Loucy (cell line): ENCODE data around the gene IQCE.

Source experiments
- H2AFZ ChIP-seq: fragments of 200-600 bp; sonication (generic); 2 replicates; pipeline ENCODE4 v1.6.0; 2016; ENCODE audit warnings: antibody characterized with exemption, mild to moderate bottlenecking, low read length, moderate library complexity
- H3F3A ChIP-seq: fragments of 200-600 bp; 2 replicates; pipeline ENCODE4 v1.6.0; 2016; ENCODE audit warnings: antibody characterized with exemption, low read depth, mild to moderate bottlenecking
- H3K27me3 ChIP-seq: fragments of 200-600 bp; sonication (generic); 2 replicates; pipeline ENCODE4 v1.6.1; 2014; ENCODE audit warnings: low read length, mild to moderate bottlenecking; ENCODE audit not compliant: insufficient read depth, poor library complexity, severe bottlenecking
- H3K36me3 ChIP-seq: fragments of 200-600 bp; sonication (generic); 2 replicates; pipeline ENCODE4 v1.6.1; 2016; ENCODE audit warnings: low read length; ENCODE audit not compliant: insufficient read depth
- H3K4me1 ChIP-seq: fragments of 200-600 bp; sonication (generic); 2 replicates; pipeline ENCODE4 v1.5.1; 2014; ENCODE audit warnings: low read length, mild to moderate bottlenecking; ENCODE audit not compliant: insufficient read depth, poor library complexity, severe bottlenecking
- H3K4me2 ChIP-seq: fragments of 200-600 bp; sonication (generic); 2 replicates; pipeline ENCODE4 v1.6.0; 2014; ENCODE audit warnings: antibody characterized with exemption, low read length, low read depth, mild to moderate bottlenecking; ENCODE audit not compliant: poor library complexity, severe bottlenecking
- H3K4me3 ChIP-seq: fragments of 200-600 bp; sonication (generic); 2 replicates; pipeline ENCODE4 v1.5.1; 2014; ENCODE audit warnings: low read length, mild to moderate bottlenecking, mixed read lengths; ENCODE audit not compliant: poor library complexity, severe bottlenecking
- H3K79me2 ChIP-seq: fragments of 200-600 bp; sonication (generic); 2 replicates; pipeline ENCODE4 v1.6.1; 2014; ENCODE audit warnings: low read length; ENCODE audit not compliant: insufficient read depth
- H3K9ac ChIP-seq: fragments of 200-600 bp; sonication (generic); 2 replicates; pipeline ENCODE4 v1.6.0; 2014; ENCODE audit warnings: mild to moderate bottlenecking, low read depth, low read length, moderate library complexity; ENCODE audit not compliant: poor library complexity, severe bottlenecking
- H3K9me2 ChIP-seq: fragments of 200-600 bp; sonication (generic); replicated peaks from 2 replicates; pipeline ENCODE4 v1.6.1; 2016; ENCODE audit warnings: low read depth, low read length, mixed read lengths
- H3K9me3 ChIP-seq: fragments of 200-600 bp; sonication (generic); 2 replicates; pipeline ENCODE4 v1.6.1; 2014; ENCODE audit warnings: mild to moderate bottlenecking, antibody characterized with exemption, low read length, low read depth; ENCODE audit not compliant: insufficient read depth
- H4K20me1 ChIP-seq: fragments of 200-600 bp; sonication (generic); 2 replicates; pipeline ENCODE4 v1.6.0; 2014; ENCODE audit warnings: antibody characterized with exemption, low read length, mild to moderate bottlenecking; ENCODE audit not compliant: insufficient read depth, poor library complexity, severe bottlenecking
- CTCF ChIP-seq: fragments of 200-600 bp; sonication (generic); conservative IDR thresholded peaks from 2 replicates; pipeline ENCODE4 v1.5.1; 2014; ENCODE audit warnings: mild to moderate bottlenecking, antibody characterized with exemption, low read length
- EZH2phosphoT487 ChIP-seq: fragments of 200-600 bp; IDR thresholded peaks from 2 replicates; pipeline ENCODE4 v1.6.1; 2018; ENCODE audit warnings: antibody characterized with exemption, mild to moderate bottlenecking, moderate library complexity, borderline replicate concordance

The IQCE gene

GRCh38 chr7:2646680-2647571, 88.1 kb downstream of the IQCE start:
- peaks cover 33% of the 10 kb centered on the region for H3K4me1 ChIP-seq
- peaks cover 32% of the 10 kb centered on the region for H3K79me2 ChIP-seq
- peaks cover 54% of the 10 kb centered on the region for H4K20me1 ChIP-seq
- no peak overlapping the region for H3K9ac ChIP-seq
- H3K36me3 ChIP-seq = peaks cover 43% of the 10 kb centered on the region; the same call in 1 of the 2 replicates
- H3K4me3 ChIP-seq = no peak overlapping the region
- no peaks in the 10 kb centered on the region for H3K27me3 ChIP-seq
- H3F3A ChIP-seq = no peaks in the 10 kb centered on the region
- H2AFZ ChIP-seq = no peak overlapping the region
- no peak overlapping the region for H3K4me2 ChIP-seq
- no peak for TF ChIP-seq CTCF
- no peak for TF ChIP-seq EZH2phosphoT487
- no peaks in the 10 kb centered on the region for H3K9me3 ChIP-seq
- H3K9me2 ChIP-seq = no peaks in the 10 kb centered on the region

- Histone ChIP-seq H3K9ac (no peak overlapping the region), H3K36me3 (peaks cover 51% of the 10 kb centered on the region; the same call in 1 of the 2 replicates), H3K9me2 (no peaks in the 10 kb centered on the region), H3F3A (no peaks in the 10 kb centered on the region), H3K27me3 (no peaks in the 10 kb centered on the region), H4K20me1 (peaks cover 54% of the 10 kb centered on the region), H3K79me2 (peaks cover 30% of the 10 kb centered on the region), H2AFZ (no peak overlapping the region), H3K4me2 (no peak overlapping the region), H3K4me1 (peaks cover 33% of the 10 kb centered on the region), H3K4me3 (no peak overlapping the region), H3K9me3 (no peaks in the 10 kb centered on the region)
- TF ChIP-seq EZH2phosphoT487 (no peak), CTCF (no peak)
These were observed 88.9 kb downstream of the IQCE start for GRCh38 chr7:2647594-2648172.

GRCh38 chr7:2649139-2649838, 90.5 kb downstream of the IQCE start:
- Histone ChIP-seq H3K36me3 (peaks cover 51% of the 10 kb centered on the region; the same call in 1 of the 2 replicates), H2AFZ (no peak overlapping the region), H3K9me3 (no peaks in the 10 kb centered on the region), H4K20me1 (peaks cover 38% of the 10 kb centered on the region), H3K4me1 (peaks cover 23% of the 10 kb centered on the region), H3F3A (no peaks in the 10 kb centered on the region), H3K9me2 (no peaks in the 10 kb centered on the region), H3K27me3 (no peaks in the 10 kb centered on the region), H3K79me2 (peaks cover 20% of the 10 kb centered on the region), H3K9ac (no peak overlapping the region), H3K4me3 (no peak overlapping the region), H3K4me2 (no peak overlapping the region)
- TF ChIP-seq EZH2phosphoT487 = no peak
- no peak for TF ChIP-seq CTCF
